GM12891 (cell line): ENCODE results near the gene LHX1. TPM values are rescaled to one million over a fixed set of nuclear protein-coding genes. Genes with fewer than 3 reads are reported as not detected.

Experiments used
- DNase-seq: peaks from one replicate; pipeline ENCODE4 v3.0.0; 2011; ENCODE audit warnings: low spot score; ENCODE audit not compliant: insufficient read length
- FAIRE-seq: peaks from 2 replicates; lab custom pipeline; 2011; peaks lifted over from hg19 to GRCh38; lab: Jason Lieb, UNC
- PAX5 ChIP-seq: IDR thresholded peaks from 2 replicates; pipeline ENCODE4 v1.6.1; 2011; ENCODE audit warnings: low read length, moderate library complexity, mild to moderate bottlenecking; ENCODE audit not compliant: insufficient read depth, severe bottlenecking
- POLR2A ChIP-seq: IDR thresholded peaks from 2 replicates; pipeline ENCODE4 v1.6.1; 2011; ENCODE audit warnings: low read depth, low read length, control low read depth
- POLR2AphosphoS5 ChIP-seq: IDR thresholded peaks from 2 replicates; pipeline ENCODE4 v1.6.1; 2011; ENCODE audit warnings: low read depth, low read length, control low read depth
- POU2F2 ChIP-seq: IDR thresholded peaks from 2 replicates; pipeline ENCODE4 v1.6.1; 2011; ENCODE audit warnings: low read depth, mild to moderate bottlenecking, control low read depth, low read length, moderate library complexity
- SPI1 ChIP-seq: IDR thresholded peaks from 2 replicates; pipeline ENCODE4 v1.6.1; 2011; ENCODE audit warnings: low read depth, low read length, control low read depth
- TAF1 ChIP-seq: IDR thresholded peaks from 2 replicates; pipeline ENCODE4 v1.6.1; 2011; ENCODE audit warnings: low read depth, low read length, control low read depth
- polyA plus RNA-seq: library from polyadenylated mRNA; unstranded; fragments of >200 nt; gene quantifications from one replicate; pipeline ENCODE4 v1.2.1, GENCODE V29; 2012; ENCODE audit warnings: low read depth, missing spikeins, inconsistent platforms; ENCODE audit not compliant: missing spikeins

Gene LHX1
- polyA plus RNA-seq: 0.10 TPM

DNA sequence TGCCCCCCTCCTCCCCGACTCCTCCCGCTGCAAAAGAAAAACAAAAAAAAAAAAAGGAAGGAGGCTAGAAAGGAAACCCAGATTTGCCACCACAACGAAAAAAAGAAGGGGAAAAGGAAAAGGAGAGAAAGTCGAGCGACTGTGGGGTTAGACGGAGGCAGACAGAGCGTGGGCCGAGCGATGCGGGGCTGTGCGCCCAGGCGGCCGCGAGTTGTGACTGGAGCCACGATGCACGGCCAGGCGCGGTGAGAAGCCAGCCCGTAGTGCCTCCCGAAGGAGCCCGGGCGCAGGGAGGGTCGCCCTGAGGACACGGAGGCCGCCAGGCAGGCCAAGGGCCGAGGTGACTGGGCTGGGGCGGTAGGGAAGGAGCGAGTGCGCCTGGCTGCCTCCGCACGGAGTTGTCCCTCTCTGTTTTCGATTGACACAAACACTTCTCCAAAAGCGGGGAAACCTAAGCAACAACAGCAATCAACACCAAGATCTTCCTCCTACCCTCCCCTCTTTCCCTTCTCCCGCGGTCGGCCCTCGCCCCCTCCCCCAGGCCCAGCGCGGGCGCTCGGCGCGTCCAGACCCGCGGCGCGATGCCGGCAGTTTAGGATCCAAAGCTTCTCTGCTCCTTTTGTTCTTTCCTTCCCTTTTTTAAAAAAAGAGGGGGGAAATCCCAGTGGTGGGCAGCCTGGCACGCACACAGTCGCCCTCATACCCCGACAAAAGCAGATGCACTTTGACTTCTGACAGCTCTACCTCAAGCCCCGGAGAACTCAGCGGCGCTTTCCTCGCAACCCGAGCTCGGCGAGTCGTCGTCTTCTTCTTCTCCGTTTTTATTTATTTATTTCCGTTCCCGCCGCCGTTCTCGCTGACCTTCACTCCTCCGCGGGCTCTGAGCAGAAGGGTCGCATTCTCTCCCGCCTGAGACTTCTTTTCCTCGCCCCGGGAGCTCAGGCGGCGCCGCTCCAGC is at the start of gene LHX1:
TSS of gene LHX1 (plus strand) at position 475 of the 958 bp plus-strand sequence. CDS start 723 bp downstream, outside the sequence.
- DNase-seq (no peak), FAIRE-seq (no peak)
- TF ChIP-seq POLR2AphosphoS5: no peak
- TF ChIP-seq POU2F2: no peak
- no peak for TF ChIP-seq POLR2A
- no peak for TF ChIP-seq PAX5
- TF ChIP-seq TAF1: no peak
- no peak for TF ChIP-seq SPI1

GRCh38 chr17:36888236-36888951 is 48.9 kb upstream of the LHX1 start:
- TF ChIP-seq POLR2AphosphoS5: no peak
- no peak for TF ChIP-seq TAF1
- TF ChIP-seq POLR2A: no peak
- TF ChIP-seq PAX5: no peak
- no peak for TF ChIP-seq POU2F2
- TF ChIP-seq SPI1: no peak
- DNase-seq: no peak
- no peak for FAIRE-seq

DNA sequence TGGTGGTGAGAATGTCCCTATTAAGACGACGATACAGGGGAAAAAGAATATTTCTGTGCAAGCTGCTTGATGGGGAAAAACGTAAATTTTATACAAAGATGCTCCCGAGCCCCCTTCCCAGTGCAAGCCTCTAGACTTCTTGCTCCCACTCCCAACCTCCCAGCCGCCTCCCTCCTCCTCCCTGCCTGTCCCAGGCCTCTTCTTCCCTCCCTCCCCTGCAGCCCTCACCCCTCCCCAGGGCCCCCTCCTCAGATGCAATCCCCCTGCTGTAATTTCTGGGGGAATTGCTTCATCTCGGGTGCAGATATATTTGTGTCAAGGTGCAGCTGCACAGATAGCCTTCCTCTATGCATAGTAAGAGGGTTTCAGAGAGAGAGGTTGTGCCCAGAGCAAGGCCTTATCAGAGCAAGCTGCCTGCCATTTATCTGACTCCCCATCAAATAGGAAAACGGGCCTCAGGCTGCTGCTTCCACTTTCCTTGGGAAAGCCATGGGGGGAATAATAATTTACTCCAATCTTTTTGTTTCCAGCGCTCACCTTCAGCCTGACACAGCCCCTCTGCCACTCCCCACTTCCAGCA is 47.4 kb upstream of the LHX1 start:
- no peak for DNase-seq
- FAIRE-seq: no peak
- TF ChIP-seq SPI1: no peak
- TF ChIP-seq POU2F2: no peak
- no peak for TF ChIP-seq PAX5
- no peak for TF ChIP-seq TAF1
- TF ChIP-seq POLR2A: no peak
- no peak for TF ChIP-seq POLR2AphosphoS5

DNA sequence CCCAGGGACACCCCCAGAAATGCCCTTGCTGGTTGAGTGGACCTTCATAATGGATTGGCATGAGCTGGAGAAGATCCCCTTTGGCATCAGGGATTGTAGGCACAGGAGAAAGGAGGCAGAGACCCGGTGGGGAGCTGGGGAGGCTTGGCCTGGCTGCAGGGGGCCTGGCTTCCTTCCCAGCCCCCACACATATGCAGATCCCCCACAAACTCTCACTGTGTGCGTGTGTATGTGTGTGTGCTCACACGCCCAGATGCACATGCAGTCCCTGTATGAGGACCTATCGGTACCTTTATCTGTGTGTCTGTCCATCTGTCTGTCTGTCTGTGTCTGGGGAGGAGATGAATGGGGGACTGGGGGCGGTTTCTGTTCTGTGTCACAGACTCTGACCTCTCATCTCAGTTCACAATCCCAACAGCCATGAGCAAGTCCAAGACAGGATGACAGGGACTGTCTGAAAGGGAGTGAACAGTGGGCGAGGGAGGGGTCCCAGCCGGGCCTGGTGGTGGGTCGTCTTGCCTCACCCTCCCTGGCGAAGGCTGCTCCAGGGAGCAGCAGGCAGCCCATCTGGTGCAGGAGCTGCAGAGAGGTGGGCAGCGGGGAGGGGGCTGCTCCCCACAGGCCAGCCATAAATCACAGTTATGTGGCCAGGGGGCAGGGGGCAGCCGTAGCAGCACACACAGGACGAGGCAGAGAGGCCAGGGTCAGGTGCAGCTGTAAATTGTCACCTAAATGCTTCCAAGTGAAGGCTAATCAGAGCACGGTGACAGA is 46.7 kb upstream of the LHX1 start:
- FAIRE-seq: no peak
- TF ChIP-seq TAF1 (no peak), POLR2AphosphoS5 (no peak), PAX5 (no peak), POLR2A (no peak), POU2F2 (no peak)
- no peak for DNase-seq

DNA sequence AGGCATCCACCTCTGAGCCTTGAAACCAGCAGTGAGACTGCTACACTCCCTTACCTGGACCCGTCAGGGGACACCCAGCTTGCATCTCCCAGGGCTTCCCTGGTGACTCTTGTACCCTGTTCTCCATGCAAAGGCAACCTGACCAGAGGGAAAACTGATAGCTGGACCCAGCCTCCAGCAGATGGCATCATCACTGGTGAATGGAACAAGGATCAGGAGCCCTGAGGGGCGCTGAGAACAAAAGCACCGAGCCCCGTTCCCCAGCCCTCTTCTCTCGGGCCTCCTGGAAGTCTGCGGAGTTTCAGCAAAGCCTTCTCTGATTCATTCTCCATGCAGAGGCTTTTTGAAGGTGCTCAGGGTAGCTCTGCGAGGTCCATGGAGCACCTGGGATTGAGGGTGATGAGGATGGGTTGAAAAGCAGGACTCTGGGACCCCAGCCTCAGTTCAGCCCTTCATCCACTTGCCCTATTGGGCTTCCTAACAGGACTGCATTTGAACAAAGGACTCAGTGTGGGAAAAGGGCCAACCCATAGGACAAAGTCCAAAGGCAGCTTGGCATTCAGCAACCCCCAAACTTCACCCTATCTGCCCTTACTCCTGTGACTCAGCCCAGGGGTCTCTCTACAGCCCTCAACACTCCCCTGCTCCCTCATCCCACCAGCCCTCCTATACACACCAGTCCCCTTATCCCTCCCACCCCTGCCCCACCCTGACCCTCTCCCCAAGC is 45.0 kb upstream of the LHX1 start:
- DNase-seq (no peak), FAIRE-seq (no peak)
- TF ChIP-seq TAF1: no peak
- no peak for TF ChIP-seq POLR2A
- no peak for TF ChIP-seq POU2F2
- TF ChIP-seq POLR2AphosphoS5: no peak
- no peak for TF ChIP-seq PAX5
- no peak for TF ChIP-seq SPI1

DNA sequence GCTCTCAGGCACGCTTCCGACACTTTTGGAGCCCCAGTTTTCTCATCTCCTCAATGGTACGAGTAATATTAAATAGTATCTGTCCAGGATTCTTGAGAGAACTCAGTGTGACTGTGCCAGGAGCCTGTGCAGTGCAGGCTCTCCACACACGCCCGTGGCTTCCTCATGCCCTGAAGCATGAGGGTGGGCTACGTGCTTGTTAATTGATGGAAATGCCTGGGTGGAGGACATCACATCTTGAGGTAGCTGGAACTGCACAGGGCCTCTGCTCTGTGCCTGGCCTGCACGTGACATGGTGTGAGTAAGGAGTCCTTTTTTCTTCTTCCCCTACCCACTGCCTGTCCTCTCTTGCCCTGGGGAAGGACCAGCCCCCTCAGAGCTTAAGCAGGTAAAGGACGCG is 43.1 kb upstream of the LHX1 start:
- no peak for DNase-seq
- TF ChIP-seq POLR2A (no peak), POU2F2 (no peak), PAX5 (no peak), POLR2AphosphoS5 (no peak), SPI1 (no peak), TAF1 (no peak)
- no peak for FAIRE-seq

DNA sequence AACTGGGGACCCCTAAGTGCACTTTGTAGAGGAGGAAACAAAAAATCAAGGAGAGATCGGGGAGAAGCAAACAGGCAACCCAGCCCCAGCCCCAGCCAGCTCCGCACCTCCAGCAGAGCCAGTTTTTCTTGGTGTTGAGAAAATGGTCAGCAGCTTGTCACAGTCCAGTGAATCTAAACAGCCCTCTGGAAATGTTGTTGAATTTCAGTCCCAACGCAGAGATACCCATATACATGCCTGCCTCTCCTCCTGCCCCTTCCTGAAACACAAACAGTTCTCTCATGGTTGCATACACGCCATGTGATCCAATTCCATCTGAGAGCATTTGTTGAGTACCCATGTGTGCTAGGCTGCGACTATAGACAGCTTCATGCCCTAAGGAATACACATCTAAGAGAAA is 42.4 kb upstream of the LHX1 start:
- FAIRE-seq: no peak
- DNase-seq: no peak
- TF ChIP-seq PAX5 (no peak), POU2F2 (no peak), SPI1 (no peak), POLR2AphosphoS5 (no peak)

DNA sequence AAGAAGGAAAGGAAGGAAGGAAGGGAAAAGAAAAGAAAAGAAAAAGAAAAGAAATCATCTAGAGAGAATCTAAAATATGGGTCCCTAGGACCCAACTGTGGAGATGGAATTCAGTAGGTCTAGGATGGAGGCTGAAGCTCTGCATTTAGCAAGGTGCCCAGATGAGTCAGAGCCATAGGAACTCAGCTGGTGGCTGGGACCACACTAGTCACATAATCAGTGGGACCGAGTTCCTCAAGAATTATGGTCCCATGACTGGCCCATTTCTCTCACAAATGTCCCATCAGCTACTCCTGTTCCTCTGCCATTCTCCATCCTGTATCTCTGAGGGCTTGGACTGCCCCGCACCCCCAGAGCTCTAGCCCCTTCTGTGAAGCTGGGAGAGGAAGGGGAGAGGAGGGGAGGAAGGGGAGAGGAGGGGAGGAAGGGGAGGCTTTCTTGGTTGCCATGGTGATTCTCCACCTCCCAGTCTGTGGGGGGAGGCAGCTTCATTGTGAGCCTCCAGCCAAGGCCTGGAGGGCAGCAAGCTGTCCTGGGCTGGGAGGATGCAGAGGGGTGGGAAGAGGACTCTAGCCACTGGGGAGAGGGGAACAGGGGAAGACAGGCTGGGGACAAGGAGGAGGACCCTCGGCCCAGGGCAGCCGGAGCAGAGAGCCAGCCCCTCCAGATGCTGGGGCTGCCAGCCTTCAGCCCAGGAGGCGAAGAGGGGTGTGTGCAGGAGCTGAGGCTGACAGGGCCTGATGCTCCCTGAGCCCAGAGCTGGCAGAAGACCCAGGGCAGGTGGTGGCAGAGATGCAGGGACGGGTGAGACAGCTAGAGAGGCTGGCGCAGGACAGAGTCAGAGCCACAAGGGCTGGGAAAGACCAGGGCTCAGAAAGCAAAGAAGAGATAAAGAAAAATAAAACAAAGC is 37.8 kb upstream of the LHX1 start:
- TF ChIP-seq SPI1 (no peak), TAF1 (no peak), POLR2AphosphoS5 (no peak), PAX5 (no peak), POLR2A (no peak)
- DNase-seq (no peak), FAIRE-seq (no peak)
